AG10803 (cell line): Measurements from ENCODE around the gene RAP1GDS1.
A peak's percentile ranks its signal among the peaks of the same experiment; 100 is the strongest.
"Not testable (repeated sequence)": the region's sequence is repeated elsewhere in the genome, so short reads cannot be mapped to it uniquely, and the experiment has no call there.

Source experiments
- DNase-seq: peaks from one replicate; pipeline ENCODE4 v3.0.0; 2010; ENCODE audit warnings: low read depth
- H3K4me3 ChIP-seq: 2 replicates; pipeline ENCODE4 v1.5.1; 2011; ENCODE audit warnings: mild to moderate bottlenecking, low read length, control low read depth
- TF ChIP-seq, protein P1 (sequence below): conservative IDR thresholded peaks from 2 replicates; pipeline ENCODE4 v1.5.1; 2011; ENCODE audit warnings: mild to moderate bottlenecking, low read length, control low read depth, inconsistent platforms

RAP1GDS1 gene

DNA sequence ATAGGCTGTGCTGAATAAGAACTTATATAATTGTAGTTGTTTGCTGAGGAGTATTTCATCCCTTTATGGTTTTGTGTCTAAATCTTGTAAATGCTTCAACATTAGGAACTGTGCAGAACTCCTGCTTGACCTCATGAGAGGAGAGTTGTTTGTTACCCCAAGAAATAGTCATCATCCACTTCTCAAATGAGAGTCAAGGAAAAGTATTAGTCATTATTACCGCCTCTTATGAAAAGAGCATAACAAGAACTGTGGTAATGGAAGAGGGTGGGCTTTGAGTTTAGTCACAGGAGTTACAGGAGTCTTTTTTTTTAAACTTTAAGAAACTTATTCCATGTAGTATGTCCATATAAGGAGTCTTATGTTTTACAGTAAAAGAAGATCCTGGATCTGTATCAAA lies 132.9 kb downstream of the RAP1GDS1 start:
- H3K4me3 ChIP-seq, result no peak overlapping the region
- TF ChIP-seq, protein P1, sequence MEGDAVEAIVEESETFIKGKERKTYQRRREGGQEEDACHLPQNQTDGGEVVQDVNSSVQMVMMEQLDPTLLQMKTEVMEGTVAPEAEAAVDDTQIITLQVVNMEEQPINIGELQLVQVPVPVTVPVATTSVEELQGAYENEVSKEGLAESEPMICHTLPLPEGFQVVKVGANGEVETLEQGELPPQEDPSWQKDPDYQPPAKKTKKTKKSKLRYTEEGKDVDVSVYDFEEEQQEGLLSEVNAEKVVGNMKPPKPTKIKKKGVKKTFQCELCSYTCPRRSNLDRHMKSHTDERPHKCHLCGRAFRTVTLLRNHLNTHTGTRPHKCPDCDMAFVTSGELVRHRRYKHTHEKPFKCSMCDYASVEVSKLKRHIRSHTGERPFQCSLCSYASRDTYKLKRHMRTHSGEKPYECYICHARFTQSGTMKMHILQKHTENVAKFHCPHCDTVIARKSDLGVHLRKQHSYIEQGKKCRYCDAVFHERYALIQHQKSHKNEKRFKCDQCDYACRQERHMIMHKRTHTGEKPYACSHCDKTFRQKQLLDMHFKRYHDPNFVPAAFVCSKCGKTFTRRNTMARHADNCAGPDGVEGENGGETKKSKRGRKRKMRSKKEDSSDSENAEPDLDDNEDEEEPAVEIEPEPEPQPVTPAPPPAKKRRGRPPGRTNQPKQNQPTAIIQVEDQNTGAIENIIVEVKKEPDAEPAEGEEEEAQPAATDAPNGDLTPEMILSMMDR, result no peak
- DNase-seq, result no peak

DNA sequence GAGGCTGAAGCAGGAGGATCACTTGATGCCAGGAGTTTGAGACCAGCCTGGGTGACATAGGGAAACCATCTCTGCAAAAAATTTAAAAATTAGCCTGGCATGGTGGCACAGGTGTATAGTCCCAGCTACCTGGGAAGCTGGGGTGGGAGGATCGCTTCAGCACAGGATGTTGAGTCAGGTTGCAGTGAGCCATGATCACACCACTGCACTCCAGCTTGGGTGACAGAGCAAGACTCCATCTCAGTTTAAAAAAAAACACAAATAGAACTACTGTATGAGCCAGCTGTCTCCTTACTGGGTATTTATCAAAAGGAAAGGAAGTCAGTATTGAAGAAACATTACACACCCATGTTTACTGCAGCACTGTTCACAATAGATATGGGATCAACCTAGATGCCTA lies 138.7 kb downstream of the RAP1GDS1 start:
- DNase-seq, result no peak
- no peak overlapping the region for H3K4me3 ChIP-seq
- TF ChIP-seq, protein P1, result no peak

DNA sequence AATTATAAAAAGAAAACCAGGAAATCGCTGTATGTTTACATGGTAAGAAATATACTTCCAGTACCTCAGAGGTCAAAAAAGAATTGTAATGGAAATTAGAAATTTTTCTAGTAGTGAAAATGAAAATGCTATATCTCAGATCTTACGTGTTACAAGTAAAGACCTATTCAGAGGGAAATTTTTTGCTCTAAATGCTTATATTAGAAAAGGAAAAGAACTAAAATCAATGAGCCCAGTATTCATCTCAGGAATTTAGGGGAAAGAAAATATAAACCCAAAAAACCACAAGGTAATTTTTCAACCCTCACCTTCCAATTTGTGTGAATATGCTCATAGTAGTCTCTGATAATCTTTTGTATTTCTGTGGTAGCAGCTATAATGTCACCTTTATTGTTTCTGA lies 145.6 kb downstream of the RAP1GDS1 start:
- no peak overlapping the region for H3K4me3 ChIP-seq
- TF ChIP-seq, protein P1, result no peak
- no peak for DNase-seq

DNA sequence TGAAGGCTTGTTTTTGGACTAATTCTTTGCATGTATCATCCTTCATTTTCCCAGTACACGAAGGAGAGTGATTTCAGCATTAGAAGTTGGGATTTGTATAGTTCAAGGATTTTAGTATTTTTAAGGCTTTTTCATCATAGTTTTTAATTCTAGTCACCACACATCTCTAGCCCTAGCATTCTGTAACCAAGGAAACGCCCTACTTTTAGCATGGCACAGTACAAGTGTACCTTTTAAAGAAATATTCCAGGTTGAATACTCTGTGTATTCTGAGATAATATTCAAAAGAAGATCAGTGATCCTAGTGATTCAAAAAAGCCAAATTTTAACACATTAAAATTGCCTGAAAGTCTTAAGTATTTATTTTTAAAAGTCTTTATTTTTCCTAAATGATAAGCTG lies 150.5 kb downstream of the RAP1GDS1 start:
- TF ChIP-seq, protein P1, result no peak
- DNase-seq, result peak; percentile 15
- H3K4me3 ChIP-seq, result no peak overlapping the region

DNA sequence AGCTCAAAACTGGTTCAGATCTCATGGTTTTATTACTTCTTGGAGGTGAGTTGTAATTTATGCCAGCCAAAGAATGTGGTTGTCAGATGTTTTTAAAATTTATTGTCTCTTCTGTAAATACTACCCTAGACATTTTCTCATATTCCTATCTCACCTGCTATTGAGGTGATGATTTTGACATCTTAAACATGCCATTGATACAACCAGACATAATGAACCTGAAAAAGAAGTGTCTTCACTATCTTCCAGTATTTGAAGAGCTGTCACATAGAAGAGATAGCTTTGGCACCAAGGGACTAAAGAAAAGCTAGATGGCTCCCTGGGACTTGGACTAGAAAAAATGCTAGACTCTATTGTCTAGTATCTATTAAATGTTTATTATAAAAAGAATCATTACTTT lies 155.7 kb downstream of the RAP1GDS1 start:
- no peak for DNase-seq
- TF ChIP-seq, protein P1, result no peak
- no peak overlapping the region for H3K4me3 ChIP-seq

DNA sequence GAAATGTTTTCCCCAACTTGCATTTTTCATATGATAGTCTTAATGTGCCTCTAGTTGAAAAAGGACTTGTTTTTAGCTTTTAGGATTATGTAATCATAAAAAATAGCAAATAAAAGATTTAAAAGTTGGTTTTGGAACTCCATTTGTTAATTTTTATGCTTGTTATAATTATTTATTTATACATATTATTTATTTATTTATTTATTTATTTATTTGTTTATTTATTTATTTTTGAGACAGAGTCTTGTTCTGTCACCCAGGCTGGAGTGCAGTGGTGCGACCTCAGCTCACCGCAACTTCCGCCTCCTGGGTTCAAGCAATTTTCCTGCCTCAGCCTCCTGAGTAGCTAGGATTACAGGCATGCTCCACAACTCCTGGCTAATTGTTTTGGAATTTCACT lies 159.0 kb downstream of the RAP1GDS1 start:
- not testable (repeated sequence) for H3K4me3 ChIP-seq, DNase-seq

DNA sequence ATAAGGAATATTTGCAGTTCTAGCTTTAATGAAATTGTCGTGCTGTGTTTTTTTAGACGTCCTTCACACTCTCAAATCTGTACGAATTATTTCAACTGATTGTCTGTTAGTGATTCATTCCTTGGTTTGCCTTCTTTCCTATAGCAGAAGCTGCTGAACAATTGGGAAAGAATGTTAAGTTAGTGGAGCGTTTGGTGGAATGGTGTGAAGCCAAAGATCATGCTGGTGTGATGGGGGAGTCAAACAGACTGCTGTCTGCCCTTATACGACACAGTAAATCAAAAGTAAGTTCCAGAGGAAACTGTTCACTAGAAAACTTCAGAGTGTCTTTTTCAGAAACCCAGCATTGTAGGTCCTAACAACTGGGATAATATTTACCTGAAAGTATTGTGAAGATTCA lies 159.9 kb downstream of the RAP1GDS1 start:
- DNase-seq, result peak; percentile 24
- H3K4me3 ChIP-seq, result no peak overlapping the region
- TF ChIP-seq, protein P1, result no peak

DNA sequence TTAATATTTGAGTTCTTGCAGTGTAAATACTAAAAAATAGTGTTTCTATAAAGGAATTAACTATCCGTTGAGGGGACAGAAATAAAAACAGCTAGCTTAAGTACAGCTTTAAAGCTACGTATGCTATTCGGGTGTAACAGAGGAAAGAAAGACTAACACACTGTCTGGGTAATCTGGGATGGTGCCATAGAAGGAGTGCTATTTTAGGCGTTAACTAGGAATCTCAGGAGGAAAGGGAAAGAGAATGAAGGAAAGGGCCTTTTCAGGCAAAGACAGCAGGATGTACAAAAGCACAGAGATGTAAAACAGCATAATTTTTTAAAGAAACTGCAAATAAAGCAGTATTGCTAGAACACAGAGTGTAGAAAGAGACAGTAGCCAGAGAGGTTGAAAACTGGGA lies 161.8 kb downstream of the RAP1GDS1 start:
- TF ChIP-seq, protein P1, result no peak
- no peak overlapping the region for H3K4me3 ChIP-seq
- DNase-seq, result no peak
